Body of pancreas (tissue), 4 donors: Measurements from ENCODE around the gene PITPNC1.

Experiments
- POLR2A ChIP-seq, 3 donors: fragments of 450-650 bp; IDR thresholded peaks; one replicate each; pipeline ENCODE4 v1.6.1; 2016; ENCODE audit warnings: antibody characterized with exemption in 3 of 3, mild to moderate bottlenecking in 2 of 3
- TF ChIP-seq, protein P1 (sequence below), 7 experiments: fragments of 450-650 bp in 4 of 7; fragments of 200-600 bp in 3 of 7; sonication (generic) in 3 of 7; IDR thresholded peaks; one replicate each; pipeline ENCODE4 v1.5.1; 2016 to 2019; ENCODE audit warnings: antibody characterized with exemption in 7 of 7

DNA sequence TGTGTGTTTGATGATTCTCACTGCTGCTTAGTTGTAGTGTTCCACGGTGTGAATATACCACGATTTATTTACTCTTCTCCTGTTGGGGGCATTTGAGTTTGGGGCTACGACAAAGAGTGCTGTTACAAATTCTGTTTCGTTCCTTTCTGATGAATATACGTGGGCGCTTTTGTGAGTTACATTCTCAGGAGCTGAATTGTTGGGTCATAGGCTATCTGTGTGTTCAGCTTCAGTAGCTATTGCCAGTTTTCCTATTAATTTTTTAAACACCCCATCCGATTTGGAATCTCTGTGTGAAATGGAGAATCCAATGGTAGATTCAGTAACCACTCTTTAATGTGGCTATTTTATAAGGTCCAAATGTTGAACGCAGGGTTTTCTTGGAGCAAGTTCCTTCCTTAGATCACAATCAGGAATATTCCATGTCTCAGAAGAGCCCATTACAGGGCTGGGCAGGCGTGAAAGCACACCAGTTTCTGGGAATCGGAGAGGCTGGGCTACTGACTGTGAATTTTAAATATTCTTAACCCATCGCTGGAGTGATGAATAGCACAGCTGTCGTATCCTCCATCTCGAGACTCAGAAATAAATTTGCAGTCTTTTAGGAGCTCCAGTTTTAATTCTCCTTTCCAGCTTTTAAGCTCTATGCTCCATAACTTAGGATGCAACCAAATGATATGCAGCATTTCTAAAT, 115.9 kb downstream of the PITPNC1 start:
- TF ChIP-seq, protein P1, sequence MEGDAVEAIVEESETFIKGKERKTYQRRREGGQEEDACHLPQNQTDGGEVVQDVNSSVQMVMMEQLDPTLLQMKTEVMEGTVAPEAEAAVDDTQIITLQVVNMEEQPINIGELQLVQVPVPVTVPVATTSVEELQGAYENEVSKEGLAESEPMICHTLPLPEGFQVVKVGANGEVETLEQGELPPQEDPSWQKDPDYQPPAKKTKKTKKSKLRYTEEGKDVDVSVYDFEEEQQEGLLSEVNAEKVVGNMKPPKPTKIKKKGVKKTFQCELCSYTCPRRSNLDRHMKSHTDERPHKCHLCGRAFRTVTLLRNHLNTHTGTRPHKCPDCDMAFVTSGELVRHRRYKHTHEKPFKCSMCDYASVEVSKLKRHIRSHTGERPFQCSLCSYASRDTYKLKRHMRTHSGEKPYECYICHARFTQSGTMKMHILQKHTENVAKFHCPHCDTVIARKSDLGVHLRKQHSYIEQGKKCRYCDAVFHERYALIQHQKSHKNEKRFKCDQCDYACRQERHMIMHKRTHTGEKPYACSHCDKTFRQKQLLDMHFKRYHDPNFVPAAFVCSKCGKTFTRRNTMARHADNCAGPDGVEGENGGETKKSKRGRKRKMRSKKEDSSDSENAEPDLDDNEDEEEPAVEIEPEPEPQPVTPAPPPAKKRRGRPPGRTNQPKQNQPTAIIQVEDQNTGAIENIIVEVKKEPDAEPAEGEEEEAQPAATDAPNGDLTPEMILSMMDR (IDR thresholded peaks at IDR 0.05): no peak
- TF ChIP-seq POLR2A (IDR thresholded peaks at IDR 0.05): no peak
